Lower leg skin (tissue), 3 donors: ENCODE measurements around the gene PTPRU.

Experiments used
- POLR2A ChIP-seq, 2 donors: fragments of 450-650 bp; IDR thresholded peaks; one replicate each; pipeline ENCODE4 v1.6.1; 2016 to 2017; ENCODE audit warnings: antibody characterized with exemption in 2 of 2, mild to moderate bottlenecking in 1 of 2, moderate library complexity in 1 of 2
- TF ChIP-seq, protein P1 (sequence below), 3 donors: fragments of 450-650 bp; IDR thresholded peaks; one replicate each; pipeline ENCODE4 v1.5.1; 2016; ENCODE audit warnings: antibody characterized with exemption in 3 of 3, mild to moderate bottlenecking in 3 of 3, moderate library complexity in 2 of 3

DNA sequence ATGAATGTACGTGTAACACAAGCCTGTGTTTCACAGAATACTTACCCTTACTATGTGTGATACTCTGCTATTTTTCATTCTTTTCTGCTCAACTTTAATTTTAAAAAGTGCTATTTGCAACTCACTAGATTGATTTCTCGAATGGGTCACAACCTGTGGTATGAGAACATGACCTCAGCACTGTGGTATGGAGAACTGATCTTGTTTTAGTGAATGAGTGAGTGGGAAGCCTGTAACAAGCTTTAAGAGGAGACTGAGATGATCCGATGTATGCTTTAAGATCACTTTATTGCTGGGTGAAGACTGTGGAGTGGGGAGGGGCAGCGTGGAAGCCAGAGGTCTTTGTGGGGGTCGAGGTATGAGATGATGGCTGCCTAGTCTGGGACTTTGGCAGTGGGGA is 27.1 kb upstream of the PTPRU start:
- TF ChIP-seq, protein P1, sequence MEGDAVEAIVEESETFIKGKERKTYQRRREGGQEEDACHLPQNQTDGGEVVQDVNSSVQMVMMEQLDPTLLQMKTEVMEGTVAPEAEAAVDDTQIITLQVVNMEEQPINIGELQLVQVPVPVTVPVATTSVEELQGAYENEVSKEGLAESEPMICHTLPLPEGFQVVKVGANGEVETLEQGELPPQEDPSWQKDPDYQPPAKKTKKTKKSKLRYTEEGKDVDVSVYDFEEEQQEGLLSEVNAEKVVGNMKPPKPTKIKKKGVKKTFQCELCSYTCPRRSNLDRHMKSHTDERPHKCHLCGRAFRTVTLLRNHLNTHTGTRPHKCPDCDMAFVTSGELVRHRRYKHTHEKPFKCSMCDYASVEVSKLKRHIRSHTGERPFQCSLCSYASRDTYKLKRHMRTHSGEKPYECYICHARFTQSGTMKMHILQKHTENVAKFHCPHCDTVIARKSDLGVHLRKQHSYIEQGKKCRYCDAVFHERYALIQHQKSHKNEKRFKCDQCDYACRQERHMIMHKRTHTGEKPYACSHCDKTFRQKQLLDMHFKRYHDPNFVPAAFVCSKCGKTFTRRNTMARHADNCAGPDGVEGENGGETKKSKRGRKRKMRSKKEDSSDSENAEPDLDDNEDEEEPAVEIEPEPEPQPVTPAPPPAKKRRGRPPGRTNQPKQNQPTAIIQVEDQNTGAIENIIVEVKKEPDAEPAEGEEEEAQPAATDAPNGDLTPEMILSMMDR (IDR thresholded peaks at IDR 0.05), result no peak
- no peak for TF ChIP-seq POLR2A (IDR thresholded peaks at IDR 0.05)
